HepG2 (cell line): ENCODE data around the gene TRPC4. TPM values are rescaled to one million over a fixed set of nuclear protein-coding genes. Genes with fewer than 3 reads are reported as not detected.

Source experiments
- ATAC-seq: fragments of 200-7000 bp; cut with Tn5 transposase; 3 replicates; pipeline ENCODE4 v1.9.1; 2020; ENCODE audit warnings: mild to moderate bottlenecking, moderate library complexity
- BruUV-seq: library from RNA; stranded (reverse); fragments of 400-500 nt; replicated peaks from 2 replicates; lab custom pipeline; 2021; lab: Mats Ljungman, UMichigan
- CTCF ChIA-PET: fragments of 300-600 bp; formaldehyde crosslinking; extraction: SDS; loops from one replicate; lab custom pipeline; 2021; ENCODE audit warnings: low total read pairs, inconsistent platforms, low intra/inter-chr PET ratio; lab: Yijun Ruan, JAX
- POLR2A ChIA-PET: fragments of 350-600 bp; sonication (Branson Sonifier 250); formaldehyde crosslinking; loops from one replicate; lab custom pipeline; 2020; ENCODE audit warnings: antibody characterized with exemption, inconsistent platforms; lab: Yijun Ruan, JAX
- DNase-seq: peaks from one replicate; pipeline ENCODE4 v3.0.0-alpha.2; 2015; ENCODE audit warnings: low spot score
- FAIRE-seq: peaks from 3 replicates; lab custom pipeline; 2011; peaks lifted over from hg19 to GRCh38; lab: Jason Lieb, UNC
- H2AFZ ChIP-seq: one replicate; pipeline ENCODE4 v1.6.1; 2011; ENCODE audit warnings: low read length, inconsistent platforms
- H3K27ac ChIP-seq: fragments of 300-600 bp; 3 replicates; pipeline ENCODE4 v1.8.0; 2011; ENCODE audit warnings: mixed run types, mild to moderate bottlenecking, mixed read lengths, low read length, inconsistent platforms; ENCODE audit not compliant: insufficient read depth; ENCODE audit errors: extremely low read length
- H3K27me3 ChIP-seq, 2 experiments: fragments of 200-600 bp in 1 of 2; 2 replicates in 1 of 2; 3 replicates in 1 of 2; pipeline versions ENCODE4 v1.6.0 to v1.8.0; 2011; ENCODE audit warnings: low read length in 2 of 2, mild to moderate bottlenecking in 2 of 2, moderate library complexity in 2 of 2, inconsistent platforms in 1 of 2; ENCODE audit not compliant: insufficient read depth in 2 of 2, control insufficient read depth in 1 of 2
- H3K36me3 ChIP-seq, 2 experiments: fragments of 200-600 bp in 1 of 2; replicated peaks in 1 of 2; 2 replicates in 1 of 2; 3 replicates in 1 of 2; pipeline versions ENCODE4 v1.5.1 to v1.8.0; 2011; ENCODE audit warnings: low read length in 2 of 2, inconsistent platforms in 1 of 2; ENCODE audit not compliant: insufficient read depth in 2 of 2, control insufficient read depth in 1 of 2
- H3K4me1 ChIP-seq: 2 replicates; pipeline ENCODE4 v1.5.1; 2012; ENCODE audit warnings: low read length, inconsistent platforms; ENCODE audit not compliant: insufficient read depth
- H3K4me2 ChIP-seq: 2 replicates; pipeline ENCODE4 v1.6.0; 2011; ENCODE audit warnings: low read depth, low read length, inconsistent platforms
- H3K4me3 ChIP-seq, 3 experiments: fragments of 200-600 bp in 1 of 3; sonication (generic), shearing (Covaris generic) in 1 of 3; replicated peaks in 1 of 3; 2 replicates each; pipeline ENCODE4 v1.5.1; 2011 to 2016; ENCODE audit warnings: low read length in 3 of 3, inconsistent platforms in 2 of 3, low read depth in 2 of 3, mild to moderate bottlenecking in 2 of 3, control low read depth in 1 of 3, mixed read lengths in 1 of 3; ENCODE audit not compliant: insufficient read depth in 1 of 3
- H3K79me2 ChIP-seq: one replicate; pipeline ENCODE4 v1.6.1; 2011; ENCODE audit warnings: low read length, inconsistent platforms; ENCODE audit not compliant: insufficient read depth
- H3K9ac ChIP-seq: 2 replicates; pipeline ENCODE4 v1.6.0; 2011; ENCODE audit warnings: mild to moderate bottlenecking, low read depth, low read length, inconsistent platforms; ENCODE audit not compliant: insufficient read depth
- H3K9me3 ChIP-seq: 2 replicates; pipeline ENCODE4 v1.5.1; 2012; ENCODE audit warnings: mild to moderate bottlenecking, low read length
- H4K20me1 ChIP-seq: 2 replicates; pipeline ENCODE4 v1.6.0; 2011; ENCODE audit warnings: inconsistent platforms, mild to moderate bottlenecking, low read length, moderate library complexity; ENCODE audit not compliant: insufficient read depth
- DR1 ChIP-seq: sonication (generic); formaldehyde crosslinking; IDR thresholded peaks from 2 replicates; pipeline ENCODE4 v1.8.0; 2021; ENCODE audit warnings: mild to moderate bottlenecking, missing genetic modification reagents, inconsistent platforms
- MEIS2 ChIP-seq: sonication (generic); formaldehyde crosslinking; IDR thresholded peaks from 2 replicates; pipeline ENCODE4 v1.9.0; 2021; ENCODE audit warnings: mild to moderate bottlenecking, missing genetic modification reagents
- NFE2 ChIP-seq: sonication (generic); formaldehyde crosslinking; IDR thresholded peaks from 2 replicates; pipeline ENCODE4 v1.4.0; 2020; ENCODE audit warnings: missing genetic modification reagents
- NR1H2 ChIP-seq: sonication (generic); formaldehyde crosslinking; IDR thresholded peaks from 2 replicates; pipeline ENCODE4 v1.8.1; 2022; ENCODE audit warnings: low read depth, missing genetic modification reagents, borderline replicate concordance
- TAF1 ChIP-seq: sonication (generic); formaldehyde crosslinking; IDR thresholded peaks from 2 replicates; pipeline ENCODE4 v1.4.0; 2020; ENCODE audit warnings: missing genetic modification reagents
- ZFY ChIP-seq: sonication (generic); formaldehyde crosslinking; IDR thresholded peaks from 2 replicates; pipeline ENCODE4 v1.4.0; 2020; ENCODE audit warnings: missing genetic modification reagents
- ZNF556 ChIP-seq: sonication (generic); formaldehyde crosslinking; IDR thresholded peaks from 2 replicates; pipeline ENCODE4 v1.4.0; 2020; ENCODE audit warnings: mild to moderate bottlenecking, missing genetic modification reagents, borderline replicate concordance
- WGBS: methylation state at CpG from one replicate; pipeline ENCODE4 v1.1.6; 2017; ENCODE audit warnings: low lambda C conversion rate; 5-methylcytosine and 5-hydroxymethylcytosine counted together
- in situ Hi-C: cut with HindIII; loops from 2 replicates; pipeline ENCODE4 v1.10.0; 2017; ENCODE audit warnings: low pct_unique_long_range_greater_than_20kb; ENCODE audit not compliant: extremely low pct_ligation_motif_present
- intact Hi-C: fragments of 100-400 bp; cut with micrococcal nuclease; formaldehyde crosslinking; loops from one replicate; pipeline ENCODE4 v1.10.0; 2022; ENCODE audit not compliant: unreplicated experiment
- polyA plus RNA-seq, 8 experiments: library from polyadenylated mRNA; depleted of rRNA in 3 of 8; stranded (reverse) in 7 of 8; unstranded in 1 of 8; fragments of >200 nt; fragmentation: Illumina TruSeq in 4 of 8; extraction: Trizol in 4 of 8; gene quantifications; 2 replicates each; pipeline versions ENCODE4 v1.2.1 to v1.2.3, GENCODE V29; 2011 to 2016; ENCODE audit warnings: low read depth in 4 of 8, missing spikeins in 1 of 8, mixed read lengths in 1 of 8; ENCODE audit not compliant: insufficient read depth in 1 of 8
- total RNA-seq, 5 experiments: library from RNA; depleted of rRNA; stranded (reverse); fragments of >200 nt; fragmentation: Illumina TruSeq; extraction: Trizol; gene quantifications; 2 replicates each; pipeline ENCODE4 v1.2.3, GENCODE V29; 2016; ENCODE audit warnings: low read depth in 1 of 5
- TF ChIP-seq, protein P1 (sequence below): sonication (generic); formaldehyde crosslinking; IDR thresholded peaks from 2 replicates; pipeline ENCODE4 v1.5.1; 2020; ENCODE audit warnings: missing genetic modification reagents, mild to moderate bottlenecking, borderline replicate concordance

Gene TRPC4
- total and polyA plus RNA-seq, 2 of the 13 experiments (the other 11 are each of a cell fraction or from before 2014, with no cell fraction given), result not detected

DNA sequence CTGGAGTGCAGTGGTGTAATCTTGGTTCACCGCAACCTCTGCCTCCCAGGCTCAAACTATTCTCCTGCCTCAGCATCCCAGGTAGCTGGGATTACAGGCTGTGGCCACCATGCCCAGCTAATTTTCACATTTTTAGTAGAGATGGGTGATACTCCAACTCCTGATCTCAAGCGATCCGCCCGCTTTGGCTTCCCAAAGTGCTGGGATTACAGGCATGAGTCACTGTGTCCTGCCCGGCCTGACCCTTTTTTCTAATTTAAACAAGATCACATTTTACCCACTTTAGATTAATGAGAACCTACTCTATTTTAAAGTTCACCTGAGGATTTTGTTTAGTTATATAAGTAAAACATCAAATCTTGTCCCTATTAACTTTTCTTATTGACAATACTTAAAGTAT lies 179.2 kb downstream of the TRPC4 start:
- no peaks in the 10 kb centered on the region; a peak in 1 of 5 replicates for H3K27me3 ChIP-seq
- in situ Hi-C loops (no loop called here), intact Hi-C loops (no loop called here)
- no peak overlapping the region for H3K4me3 ChIP-seq
- no peaks in the 10 kb centered on the region for H3K79me2 ChIP-seq
- H3K4me1 ChIP-seq, result no peaks in the 10 kb centered on the region
- TF ChIP-seq DR1 (CRISPR knock-in tag), result no peak
- TF ChIP-seq ZFY (CRISPR knock-in tag), result no peak
- TF ChIP-seq NR1H2, result no peak
- no peak for TF ChIP-seq NFE2
- TF ChIP-seq, protein P1, sequence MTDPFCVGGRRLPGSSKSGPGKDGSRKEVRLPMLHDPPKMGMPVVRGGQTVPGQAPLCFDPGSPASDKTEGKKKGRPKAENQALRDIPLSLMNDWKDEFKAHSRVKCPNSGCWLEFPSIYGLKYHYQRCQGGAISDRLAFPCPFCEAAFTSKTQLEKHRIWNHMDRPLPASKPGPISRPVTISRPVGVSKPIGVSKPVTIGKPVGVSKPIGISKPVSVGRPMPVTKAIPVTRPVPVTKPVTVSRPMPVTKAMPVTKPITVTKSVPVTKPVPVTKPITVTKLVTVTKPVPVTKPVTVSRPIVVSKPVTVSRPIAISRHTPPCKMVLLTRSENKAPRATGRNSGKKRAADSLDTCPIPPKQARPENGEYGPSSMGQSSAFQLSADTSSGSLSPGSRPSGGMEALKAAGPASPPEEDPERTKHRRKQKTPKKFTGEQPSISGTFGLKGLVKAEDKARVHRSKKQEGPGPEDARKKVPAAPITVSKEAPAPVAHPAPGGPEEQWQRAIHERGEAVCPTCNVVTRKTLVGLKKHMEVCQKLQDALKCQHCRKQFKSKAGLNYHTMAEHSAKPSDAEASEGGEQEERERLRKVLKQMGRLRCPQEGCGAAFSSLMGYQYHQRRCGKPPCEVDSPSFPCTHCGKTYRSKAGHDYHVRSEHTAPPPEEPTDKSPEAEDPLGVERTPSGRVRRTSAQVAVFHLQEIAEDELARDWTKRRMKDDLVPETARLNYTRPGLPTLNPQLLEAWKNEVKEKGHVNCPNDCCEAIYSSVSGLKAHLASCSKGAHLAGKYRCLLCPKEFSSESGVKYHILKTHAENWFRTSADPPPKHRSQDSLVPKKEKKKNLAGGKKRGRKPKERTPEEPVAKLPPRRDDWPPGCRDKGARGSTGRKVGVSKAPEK (CRISPR knock-in tag), result no peak
- no peak for TF ChIP-seq MEIS2 (CRISPR knock-in tag)
- TF ChIP-seq TAF1 (CRISPR knock-in tag), result no peak
- TF ChIP-seq ZNF556 (CRISPR knock-in tag), result no peak
- H3K4me2 ChIP-seq, result no peak overlapping the region
- no peak overlapping the region for H3K9ac ChIP-seq
- H2AFZ ChIP-seq, result no peak overlapping the region
- no TSS peak for BruUV-seq
- 75% methylated on average over 5 of the region's 5 CpGs for WGBS
- DNase-seq (no peak), FAIRE-seq (no peak), ATAC-seq (no peak)
- H4K20me1 ChIP-seq, result no peaks in the 10 kb centered on the region
- POLR2A ChIA-PET, result no interaction called here
- H3K27ac ChIP-seq, result no peak overlapping the region
- H3K9me3 ChIP-seq, result no peaks in the 10 kb centered on the region
- no peaks in the 10 kb centered on the region for H3K36me3 ChIP-seq
- CTCF ChIA-PET, result no interaction called here
